Measurements from ENCODE around the gene BLTP2.
A peak's percentile ranks its signal among the peaks of the same experiment; 100 is the strongest.

Gene BLTP2

GRCh38 chr17:28644787-28645575 is at the start of gene BLTP2:
TSS of gene BLTP2 (minus strand) at chr17:28645158. CDS start at chr17:28645056, 102 bp downstream.
- Histone ChIP-seq H3K27ac (peak within 1 kb of the TSS; percentile 77 to 92 (median 87)), H3K9ac (peak within 1 kb of the TSS; percentile 74 to 90 (median 87)), H3K27me3 (no peaks in the 10 kb centered on the region), H4K20me1 (peaks cover 32 to 55% (median 40%) of the 10 kb centered on the region in 11 experiments; a peak in 20 of 22 replicates), H3K36me3 (peaks cover 54 to 63% (median 57%) of the 10 kb centered on the region in 11 experiments), H3K9me3 (replicated peaks in 1 of 11) (no peaks in the 10 kb centered on the region), H3K4me3 (peak within 1 kb of the TSS; percentile 63 to 97 (median 90)), H3K4me2 (peak within 1 kb of the TSS; percentile 74 to 96 (median 92)), H3K4me1 (peaks cover 27 to 44% (median 34%) of the 10 kb centered on the region in 10 experiments)
- TF ChIP-seq Cebpa-rat (IDR thresholded peaks at IDR 0.05): no peak

DNA sequence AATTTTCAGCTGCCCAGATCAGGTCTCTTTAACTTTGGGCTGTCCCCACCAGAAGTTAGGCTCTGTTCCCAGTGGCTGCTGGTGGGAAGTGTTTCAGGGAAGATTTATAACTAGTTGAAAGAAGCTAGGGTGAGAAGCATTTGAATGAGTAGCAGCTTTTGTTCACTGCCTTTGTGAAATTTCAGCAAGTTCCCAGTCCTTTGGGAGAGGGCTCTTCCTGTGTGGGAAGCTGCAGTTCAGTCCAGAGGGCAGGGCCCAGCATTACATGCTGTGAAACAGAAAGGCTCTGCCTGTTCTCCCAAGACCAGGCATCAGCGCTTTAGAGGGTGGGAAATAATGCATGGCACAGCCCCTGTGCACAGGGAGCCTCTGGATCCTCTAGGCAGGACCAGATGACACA is 48.9 kb upstream of the BLTP2 start:
- no peak overlapping the region for H3K27ac ChIP-seq
- H3K36me3 ChIP-seq: peaks cover 96 to 100% (median 100%) of the 10 kb centered on the region in 11 experiments
- no peaks in the 10 kb centered on the region for H3K27me3 ChIP-seq
- peaks cover 0 to 55% (median 0%) of the 10 kb centered on the region in 11 experiments; a peak in 8 of 22 replicates for H4K20me1 ChIP-seq
- H3K9ac ChIP-seq: no peak overlapping the region
- no peak overlapping the region for H3K4me3 ChIP-seq
- H3K4me2 ChIP-seq: no peak overlapping the region
- H3K9me3 ChIP-seq (replicated peaks in 1 of 11): no peaks in the 10 kb centered on the region
- H3K4me1 ChIP-seq: no peaks in the 10 kb centered on the region
- no peak for TF ChIP-seq Cebpa-rat (IDR thresholded peaks at IDR 0.05)

DNA sequence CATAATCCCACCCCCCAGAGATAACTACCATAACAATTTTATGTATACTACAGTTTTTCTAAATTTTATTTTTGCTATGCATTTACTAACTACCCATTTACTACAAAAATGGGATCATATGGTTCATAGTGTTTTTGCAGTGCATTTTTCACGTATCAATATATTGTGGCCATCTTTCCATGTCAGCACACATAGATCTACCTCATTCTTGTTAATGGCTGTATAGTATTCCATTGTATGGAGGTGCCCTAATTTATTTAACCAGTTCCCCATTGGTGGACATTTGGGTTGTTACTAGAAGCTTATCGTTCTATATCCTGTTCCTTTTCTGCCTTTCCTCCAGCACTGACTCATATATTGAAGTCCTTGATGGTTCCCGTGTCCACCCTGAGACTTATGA is 44.1 kb upstream of the BLTP2 start:
- Histone ChIP-seq H3K4me1 (peaks cover 0 to 11% (median 4%) of the 10 kb centered on the region in 10 experiments; a peak in 7 of 20 replicates), H4K20me1 (peaks cover 0 to 27% (median 4%) of the 10 kb centered on the region in 11 experiments; a peak in 8 of 22 replicates), H3K27me3 (no peaks in the 10 kb centered on the region), H3K4me3 (no peak overlapping the region), H3K4me2 (no peak overlapping the region), H3K9ac (no peak overlapping the region), H3K27ac (no peak overlapping the region), H3K9me3 (replicated peaks in 1 of 11) (no peaks in the 10 kb centered on the region), H3K36me3 (peaks cover 96 to 100% (median 100%) of the 10 kb centered on the region in 11 experiments)
- no peak for TF ChIP-seq Cebpa-rat (IDR thresholded peaks at IDR 0.05)

GRCh38 chr17:28688481-28688880 is 43.5 kb upstream of the BLTP2 start:
- Histone ChIP-seq H3K36me3 (peaks cover 96 to 100% (median 100%) of the 10 kb centered on the region in 11 experiments), H3K9ac (no peak overlapping the region), H3K27me3 (no peaks in the 10 kb centered on the region), H3K4me1 (peaks cover 0 to 11% (median 4%) of the 10 kb centered on the region in 10 experiments; a peak in 7 of 20 replicates), H3K9me3 (replicated peaks in 1 of 11) (no peaks in the 10 kb centered on the region), H3K4me2 (no peak overlapping the region), H4K20me1 (peaks cover 0 to 26% (median 4%) of the 10 kb centered on the region in 11 experiments; a peak in 8 of 22 replicates), H3K4me3 (no peak overlapping the region), H3K27ac (no peak overlapping the region)
- TF ChIP-seq Cebpa-rat (IDR thresholded peaks at IDR 0.05): no peak

- H3K4me3 ChIP-seq: no peak overlapping the region
- no peak overlapping the region for H3K27ac ChIP-seq
- no peak overlapping the region for H3K4me2 ChIP-seq
- H3K9ac ChIP-seq: no peak overlapping the region
- peaks cover 99 to 100% (median 100%) of the 10 kb centered on the region in 11 experiments for H3K36me3 ChIP-seq
- peaks cover 0 to 48% (median 7%) of the 10 kb centered on the region in 11 experiments; a peak in 9 of 22 replicates for H4K20me1 ChIP-seq
- no peaks in the 10 kb centered on the region for H3K9me3 ChIP-seq (replicated peaks in 1 of 11)
- no peaks in the 10 kb centered on the region for H3K27me3 ChIP-seq
- H3K4me1 ChIP-seq: peaks cover 0 to 11% (median 4%) of the 10 kb centered on the region in 10 experiments; a peak in 7 of 20 replicates
- TF ChIP-seq Cebpa-rat (IDR thresholded peaks at IDR 0.05): no peak
Observed at GRCh38 chr17:28686296-28686695, 41.3 kb upstream of the BLTP2 start.

GRCh38 chr17:28685366-28685765 is 40.4 kb upstream of the BLTP2 start:
- Histone ChIP-seq H3K4me1 (peaks cover 0 to 11% (median 4%) of the 10 kb centered on the region in 10 experiments; a peak in 7 of 20 replicates), H3K4me2 (no peak overlapping the region), H4K20me1 (peaks cover 0 to 53% (median 7%) of the 10 kb centered on the region in 11 experiments; a peak in 9 of 22 replicates), H3K9me3 (replicated peaks in 1 of 11) (no peaks in the 10 kb centered on the region), H3K4me3 (no peak overlapping the region), H3K9ac (peak overlapping the region in 2 of 11 experiments; percentile 7 to 53; a peak in 2 of 22 replicates), H3K27ac (no peak overlapping the region), H3K27me3 (no peaks in the 10 kb centered on the region), H3K36me3 (peaks cover 99 to 100% (median 100%) of the 10 kb centered on the region in 11 experiments)
- TF ChIP-seq Cebpa-rat (IDR thresholded peaks at IDR 0.05): no peak

GRCh38 chr17:28684963-28685362 is 40.0 kb upstream of the BLTP2 start:
- peaks cover 0 to 11% (median 4%) of the 10 kb centered on the region in 10 experiments; a peak in 7 of 20 replicates for H3K4me1 ChIP-seq
- no peak overlapping the region for H3K27ac ChIP-seq
- no peaks in the 10 kb centered on the region for H3K27me3 ChIP-seq
- H3K9me3 ChIP-seq (replicated peaks in 1 of 11): no peaks in the 10 kb centered on the region
- H3K9ac ChIP-seq: peak overlapping the region in 5 of 11 experiments; percentile 7 to 53 (median 39); a peak in 4 of 22 replicates
- H4K20me1 ChIP-seq: peaks cover 0 to 53% (median 7%) of the 10 kb centered on the region in 11 experiments; a peak in 9 of 22 replicates
- H3K4me2 ChIP-seq: 0 out of 22 replicates have a peak overlapping the region, but pooled peaks of 2 of the 11 experiments have one; percentile 2
- no peak overlapping the region for H3K4me3 ChIP-seq
- peaks cover 99 to 100% (median 100%) of the 10 kb centered on the region in 11 experiments for H3K36me3 ChIP-seq
- no peak for TF ChIP-seq Cebpa-rat (IDR thresholded peaks at IDR 0.05)

- H3K4me3 ChIP-seq: no peak overlapping the region
- peaks cover 0 to 11% (median 4%) of the 10 kb centered on the region in 10 experiments; a peak in 7 of 20 replicates for H3K4me1 ChIP-seq
- no peaks in the 10 kb centered on the region for H3K27me3 ChIP-seq
- no peak overlapping the region for H3K9ac ChIP-seq
- H3K27ac ChIP-seq: no peak overlapping the region
- peaks cover 99 to 100% (median 100%) of the 10 kb centered on the region in 11 experiments for H3K36me3 ChIP-seq
- H3K4me2 ChIP-seq: no peak overlapping the region
- TF ChIP-seq Cebpa-rat (IDR thresholded peaks at IDR 0.05): no peak
- no peaks in the 10 kb centered on the region for H3K9me3 ChIP-seq (replicated peaks in 1 of 11)
- peaks cover 0 to 44% (median 4%) of the 10 kb centered on the region in 11 experiments; a peak in 10 of 22 replicates for H4K20me1 ChIP-seq
Observed at GRCh38 chr17:28682655-28683054, 37.7 kb upstream of the BLTP2 start.

GRCh38 chr17:28675980-28676379 is 31.0 kb upstream of the BLTP2 start:
- no peak overlapping the region for H3K27ac ChIP-seq
- H3K4me1 ChIP-seq: no peaks in the 10 kb centered on the region
- no peaks in the 10 kb centered on the region for H3K27me3 ChIP-seq
- no peak for TF ChIP-seq Cebpa-rat (IDR thresholded peaks at IDR 0.05)
- H3K4me3 ChIP-seq: no peak overlapping the region
- no peaks in the 10 kb centered on the region for H3K9me3 ChIP-seq (replicated peaks in 1 of 11)
- H3K4me2 ChIP-seq: no peak overlapping the region
- no peak overlapping the region for H3K9ac ChIP-seq
- peaks cover 0 to 39% (median 11%) of the 10 kb centered on the region in 11 experiments; a peak in 12 of 22 replicates for H4K20me1 ChIP-seq
- H3K36me3 ChIP-seq: peaks cover 100% of the 10 kb centered on the region in 11 experiments

Data from BLaER1 treated with 17β-estradiol and CSF1 and Interleukin-3, amounts not matched to agents 10 nM and 100 nM (cell line).